ENCODE data around the gene CD28. TPM values are rescaled to one million over a fixed set of nuclear protein-coding genes. Genes with fewer than 3 reads are reported as not detected.
"Not testable (repeated sequence)": the region's sequence is repeated elsewhere in the genome, so short reads cannot be mapped to it uniquely, and the experiment has no call there.

The CD28 gene
- polyA plus RNA-seq, 4 donors, result 1.3 to 2.3 (median 2.0) TPM

DNA sequence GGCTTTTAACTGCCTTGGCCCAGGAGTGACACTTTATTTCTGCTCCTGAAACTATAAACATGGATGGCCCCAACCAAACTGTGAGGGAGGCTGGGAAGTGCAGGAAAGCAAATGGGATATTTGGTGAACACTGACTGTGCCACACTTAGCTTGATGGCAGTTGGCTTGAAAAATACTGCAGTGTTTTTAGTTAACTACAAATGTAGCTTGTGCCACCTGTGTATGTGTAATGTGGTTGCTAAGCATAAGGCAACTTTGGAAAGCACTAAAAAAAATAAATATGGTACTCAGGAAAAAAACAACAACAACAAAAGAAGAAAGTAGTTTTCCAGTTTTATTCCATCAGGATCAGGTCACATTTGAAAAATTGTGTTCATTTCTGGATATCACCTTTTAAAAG is 73.8 kb downstream of the CD28 start:
- DNase-seq (ENCODE audit: low read depth in 4 of 4, low spot score in 3 of 4), result no peak

DNA sequence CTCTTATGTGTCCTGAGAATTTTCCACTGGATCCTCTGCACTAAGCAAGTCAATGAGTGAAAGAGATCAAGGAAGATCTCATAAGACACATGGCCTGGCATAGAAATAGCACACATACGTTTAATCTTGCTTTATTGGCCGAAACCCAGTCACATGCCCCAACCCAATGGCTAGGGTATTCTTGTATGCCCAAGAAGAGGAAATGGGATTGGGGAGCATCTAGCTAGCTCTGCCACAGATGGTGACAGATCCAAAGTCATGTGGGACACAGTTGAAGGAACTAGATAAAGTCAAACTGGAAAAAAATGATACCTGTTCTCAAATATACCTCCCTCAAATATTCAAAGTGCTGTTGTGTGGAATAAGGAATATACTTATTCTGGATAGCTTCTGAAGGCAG is 74.7 kb downstream of the CD28 start:
- DNase-seq (ENCODE audit: low read depth in 4 of 4, low spot score in 3 of 4), result no peak

DNA sequence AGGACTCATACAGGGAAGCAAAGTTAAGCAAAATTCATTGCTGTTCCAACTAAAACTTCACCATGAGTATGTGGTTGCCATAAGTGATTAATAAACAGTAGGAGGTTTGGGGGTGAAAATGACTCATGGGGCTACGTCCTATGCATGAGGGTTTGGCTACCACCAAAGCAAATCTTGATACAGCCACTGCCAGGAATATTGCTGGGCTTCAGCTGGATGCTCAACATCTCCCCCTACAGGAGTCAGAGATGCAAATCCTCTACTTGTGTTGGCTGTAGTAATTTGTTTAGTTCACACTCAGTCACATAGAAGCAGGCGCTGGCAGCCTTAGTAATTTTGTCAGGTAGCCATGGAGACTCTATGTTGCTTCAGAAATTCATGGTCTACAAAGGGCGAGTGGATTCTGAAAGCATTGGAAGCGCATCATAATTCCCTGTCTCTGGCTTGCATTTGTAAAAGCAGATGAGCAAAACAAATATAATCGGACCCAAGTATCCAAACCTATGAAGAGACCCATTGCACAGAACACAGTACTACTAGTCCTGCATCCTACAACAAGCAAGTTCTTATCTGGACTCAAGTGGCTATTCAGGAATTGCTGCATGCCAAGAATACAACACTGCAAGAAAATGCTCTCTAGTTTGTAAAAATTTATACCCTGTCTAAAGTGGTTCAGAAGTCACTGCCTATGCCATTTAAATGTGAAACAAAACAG is 76.0 kb downstream of the CD28 start:
- peak in 1 of 4 donors; percentile 35 for DNase-seq (ENCODE audit: low read depth in 4 of 4, low spot score in 3 of 4)

DNA sequence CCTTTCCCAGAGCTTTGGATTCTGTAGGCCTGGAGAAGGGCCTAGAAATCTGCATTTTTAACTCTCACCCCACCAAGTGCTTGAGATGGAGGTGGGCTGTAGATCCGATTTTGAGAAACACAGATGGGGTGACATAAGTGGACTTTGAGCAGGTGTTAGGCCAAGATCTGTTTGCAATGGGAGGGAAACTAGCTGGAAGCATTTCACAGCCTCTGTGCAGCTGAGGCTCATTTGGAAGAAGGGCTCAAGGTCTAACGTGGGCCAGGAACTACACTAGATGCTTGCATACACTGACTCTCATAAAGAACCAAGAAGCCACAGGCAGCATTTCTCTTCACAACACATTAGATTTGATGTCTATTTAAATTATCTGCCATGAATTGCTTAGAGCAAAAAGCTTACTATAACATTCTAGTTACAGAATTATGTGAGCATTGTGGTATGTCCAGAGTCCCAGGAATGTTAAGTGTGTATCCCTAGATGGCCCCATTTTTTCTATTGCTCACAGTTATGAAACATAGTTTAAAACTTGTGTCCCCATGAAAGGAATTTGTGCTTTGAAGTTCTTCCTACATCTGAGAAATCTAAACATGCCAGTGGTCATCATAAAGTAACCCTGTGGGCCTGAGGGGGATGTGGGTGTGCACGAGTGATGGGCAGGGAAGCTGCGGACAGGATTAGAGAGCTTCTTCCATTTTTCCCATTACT is 77.2 kb downstream of the CD28 start:
- no peak for DNase-seq (ENCODE audit: low read depth in 4 of 4, low spot score in 3 of 4)

GRCh38 chr2:203784710-203785270 is 78.4 kb downstream of the CD28 start:
- not testable (repeated sequence) for DNase-seq (ENCODE audit: low read depth in 4 of 4, low spot score in 3 of 4)

DNA sequence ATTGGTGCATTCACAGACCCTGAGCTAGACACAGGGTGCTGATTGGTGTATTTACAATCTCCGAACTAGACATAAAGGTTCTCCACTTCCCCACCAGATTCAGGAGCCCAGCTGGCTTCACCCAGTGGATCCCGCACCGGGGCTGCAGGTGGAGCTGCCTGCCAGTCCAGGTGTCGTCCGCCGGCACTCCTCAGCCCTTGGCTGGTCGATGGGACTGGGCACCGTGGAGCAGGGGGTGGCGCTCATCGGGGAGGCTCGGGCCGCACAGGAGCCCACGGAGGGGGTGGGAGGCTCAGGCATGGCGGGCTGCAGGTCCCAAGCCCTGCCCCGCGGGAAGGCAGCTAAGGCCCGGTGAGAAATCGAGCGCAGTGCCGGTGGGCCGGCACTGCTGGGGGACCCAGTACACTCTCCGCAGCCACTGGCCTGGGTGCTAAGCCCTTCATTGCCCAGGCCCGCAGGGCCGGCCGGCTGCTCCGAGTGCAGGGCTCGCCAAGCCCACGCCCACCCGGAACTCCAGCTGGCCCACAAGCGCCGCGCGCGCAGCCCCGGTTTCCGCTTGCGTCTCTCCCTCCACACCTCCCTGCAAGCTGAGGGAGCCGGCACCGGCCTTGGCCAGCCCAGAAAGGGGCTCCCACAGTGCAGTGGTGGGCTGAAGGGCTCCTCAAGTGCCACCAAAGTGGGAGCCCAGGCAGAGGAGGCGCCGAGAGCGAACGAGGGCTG is 79.1 kb downstream of the CD28 start:
- not testable (repeated sequence) for DNase-seq (ENCODE audit: low read depth in 4 of 4, low spot score in 3 of 4)

GRCh38 chr2:203786549-203787351 is 80.3 kb downstream of the CD28 start:
- DNase-seq (ENCODE audit: low read depth in 4 of 4, low spot score in 3 of 4), result no peak

DNA sequence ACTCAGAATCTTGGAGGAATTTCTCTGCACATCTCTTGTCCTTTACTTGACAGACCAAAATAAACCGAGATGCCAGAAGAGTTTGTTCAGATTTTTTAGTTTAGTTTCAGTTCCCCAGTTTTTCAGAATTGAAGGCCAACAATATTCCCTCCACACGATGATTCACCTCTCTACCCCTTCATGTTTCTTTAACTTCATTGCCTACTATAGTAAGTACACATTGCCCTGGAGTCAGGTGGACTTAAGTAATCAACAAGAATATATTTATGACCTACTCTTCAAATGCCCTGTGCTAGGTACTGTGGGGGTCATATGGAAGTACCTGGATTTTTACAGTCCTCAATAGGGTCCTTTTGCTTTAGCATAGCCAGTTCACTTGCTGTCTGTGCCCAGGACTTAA is 81.5 kb downstream of the CD28 start:
- DNase-seq (ENCODE audit: low read depth in 4 of 4, low spot score in 3 of 4), result no peak

Other genes with a start within 250 kb of the CD28 start
- gene RAPH1, start 171.3 kb upstream of the CD28 start, polyA plus RNA-seq (ENCODE audit: insufficient read length in 4 of 4), result 10 to 100 TPM; 14.4 to 22.0 (median 15.8) TPM
- under 1 TPM in 2 of 4 donors, not detected in 2; 0.08 to 0.21 TPM for gene CTLA4, start 161.1 kb downstream of the CD28 start, polyA plus RNA-seq (ENCODE audit: insufficient read length in 4 of 4)
- under 1 TPM in 1 of 4 donors, not detected in 3; 0.04 TPM for gene ICOS, start 230.1 kb downstream of the CD28 start, polyA plus RNA-seq (ENCODE audit: insufficient read length in 4 of 4)